Esophagus squamous epithelium (tissue), 4 donors: ENCODE data around the gene DOCK1.

ENCODE experiments used
- CTCF ChIP-seq, 6 experiments: fragments of 450-650 bp in 4 of 6; fragments of 200-600 bp in 2 of 6; sonication (generic) in 2 of 6; IDR thresholded peaks; one replicate each; pipeline ENCODE4 v1.5.1; 2016 to 2019; ENCODE audit warnings: antibody characterized with exemption in 6 of 6, mild to moderate bottlenecking in 4 of 6, moderate library complexity in 4 of 6
- POLR2A ChIP-seq, 4 donors: fragments of 450-650 bp; IDR thresholded peaks; one replicate each; pipeline ENCODE4 v1.6.1; 2017; ENCODE audit warnings: antibody characterized with exemption in 4 of 4, mild to moderate bottlenecking in 4 of 4, moderate library complexity in 3 of 4

- TF ChIP-seq CTCF (IDR thresholded peaks at IDR 0.05) = no peak
- no peak for TF ChIP-seq POLR2A (IDR thresholded peaks at IDR 0.05)
Measured at GRCh38 chr10:127424594-127425264, 519.5 kb downstream of the DOCK1 start.
